Stimulated activated CD4-positive, alpha-beta T cell treated with anti-CD3 and anti-CD28 coated beads, TNF-alpha, amount 100 ng/mL, for 1 hour (primary cell): ENCODE measurements around the gene GTPBP6.
"Not testable (repeated sequence)": the region's sequence is repeated elsewhere in the genome, so short reads cannot be mapped to it uniquely, and the experiment has no call there.

Experiments
- DNase-seq, 3 donors: peaks; one replicate each; pipeline ENCODE4 v3.0.0-alpha.2; 2020; ENCODE audit warnings: low read depth in 3 of 3, low spot score in 1 of 3

Gene GTPBP6

GRCh38 chrX:352181-352580 is 33.6 kb upstream of the GTPBP6 start:
- DNase-seq = no peak

- no peak for DNase-seq
Measured at GRCh38 chrX:351736-352135, 33.1 kb upstream of the GTPBP6 start.

GRCh38 chrX:351324-351641 is 32.7 kb upstream of the GTPBP6 start:
- not testable (repeated sequence) for DNase-seq

- DNase-seq = no peak
Measured at GRCh38 chrX:350534-351323, 32.1 kb upstream of the GTPBP6 start.

GRCh38 chrX:350148-350533 is 31.5 kb upstream of the GTPBP6 start:
- DNase-seq = no peak

GRCh38 chrX:349702-350101 is 31.1 kb upstream of the GTPBP6 start:
- no peak for DNase-seq

GRCh38 chrX:349196-349595 is 30.6 kb upstream of the GTPBP6 start:
- no peak for DNase-seq

- DNase-seq = no peak
Measured at GRCh38 chrX:348461-349117, 30.0 kb upstream of the GTPBP6 start.

GRCh38 chrX:347351-348117 is 28.9 kb upstream of the GTPBP6 start:
- DNase-seq = no peak

GRCh38 chrX:346034-346813 is 27.6 kb upstream of the GTPBP6 start:
- DNase-seq = no peak

- DNase-seq = no peak
Measured at GRCh38 chrX:345020-345925, 26.7 kb upstream of the GTPBP6 start.

- DNase-seq = no peak
Measured at GRCh38 chrX:344371-344901, 25.8 kb upstream of the GTPBP6 start.

- DNase-seq = no peak
Measured at GRCh38 chrX:341541-342101, 23.0 kb upstream of the GTPBP6 start.

- no peak for DNase-seq
Measured at GRCh38 chrX:340641-341423, 22.2 kb upstream of the GTPBP6 start.

- DNase-seq = no peak
Measured at GRCh38 chrX:340121-340520, 21.5 kb upstream of the GTPBP6 start.

GRCh38 chrX:338836-339400 is 20.3 kb upstream of the GTPBP6 start:
- no peak for DNase-seq

GRCh38 chrX:338281-338835 is 19.8 kb upstream of the GTPBP6 start:
- DNase-seq = no peak

GRCh38 chrX:337331-337831 is 18.8 kb upstream of the GTPBP6 start:
- DNase-seq = no peak
